Muscle layer of duodenum (tissue), 2 donors: ENCODE data around the gene DENND5A.
"Not testable (repeated sequence)": the region's sequence is repeated elsewhere in the genome, so short reads cannot be mapped to it uniquely, and the experiment has no call there.

ENCODE experiments used
- H3K27ac ChIP-seq: one replicate; pipeline ENCODE4 v1.7.0; 2013; ENCODE audit warnings: mild to moderate bottlenecking, low read length
- H3K27me3 ChIP-seq: one replicate; pipeline ENCODE4 v1.7.0; 2013; ENCODE audit warnings: low read depth, mild to moderate bottlenecking, control low read depth, low read length
- H3K36me3 ChIP-seq, 2 donors: one replicate each; pipeline ENCODE4 v1.7.0; 2013; ENCODE audit warnings: low read length in 2 of 2, control low read depth in 1 of 2, mild to moderate bottlenecking in 1 of 2; ENCODE audit not compliant: insufficient read depth in 2 of 2, control insufficient read depth in 1 of 2
- H3K4me1 ChIP-seq, 2 donors: one replicate each; pipeline ENCODE4 v1.7.0; 2013; ENCODE audit warnings: low read length in 2 of 2, mild to moderate bottlenecking in 2 of 2, control low read depth in 1 of 2, moderate library complexity in 1 of 2; ENCODE audit not compliant: insufficient read depth in 2 of 2, control insufficient read depth in 1 of 2
- H3K4me3 ChIP-seq, 2 donors: one replicate each; pipeline ENCODE4 v1.7.0; 2013; ENCODE audit warnings: low read length in 2 of 2, low read depth in 1 of 2, mild to moderate bottlenecking in 1 of 2
- H3K9me3 ChIP-seq, 2 donors: one replicate each; pipeline ENCODE4 v1.7.0; 2013; ENCODE audit warnings: low read length in 2 of 2, control low read depth in 1 of 2, mild to moderate bottlenecking in 1 of 2; ENCODE audit not compliant: control insufficient read depth in 1 of 2
- donor health status: healthy.

Gene DENND5A

GRCh38 chr11:9169595-9170295 lies 95.4 kb downstream of the DENND5A start:
- no peaks in the 10 kb centered on the region for H3K9me3 ChIP-seq
- H3K36me3 ChIP-seq: peaks cover 9 to 28% of the 10 kb centered on the region in 2 donors
- H3K27ac ChIP-seq: no peak overlapping the region
- no peak overlapping the region for H3K4me3 ChIP-seq
- H3K4me1 ChIP-seq: no peaks in the 10 kb centered on the region
- H3K27me3 ChIP-seq: no peaks in the 10 kb centered on the region

- H3K9me3 ChIP-seq: not testable (repeated sequence)
- peaks cover 7 to 48% of the 10 kb centered on the region in 2 donors for H3K36me3 ChIP-seq
Observed at GRCh38 chr11:9161991-9162390, 103.2 kb downstream of the DENND5A start.

GRCh38 chr11:9160166-9160565 lies 105.0 kb downstream of the DENND5A start:
- Histone ChIP-seq H3K4me1 (no peaks in the 10 kb centered on the region), H3K27ac (no peak overlapping the region), H3K27me3 (no peaks in the 10 kb centered on the region), H3K36me3 (peaks cover 12 to 51% of the 10 kb centered on the region in 2 donors), H3K9me3 (no peaks in the 10 kb centered on the region), H3K4me3 (no peak overlapping the region)

More at GRCh38 chr11:9161991-9162390, 103.2 kb downstream of the DENND5A start:
- H3K4me3 ChIP-seq, H3K27ac ChIP-seq, H3K4me1 ChIP-seq, H3K27me3 ChIP-seq: not testable (repeated sequence)

- Histone ChIP-seq H3K4me3 (no peak overlapping the region), H3K27ac (no peak overlapping the region)
Observed at GRCh38 chr11:9158898-9159391, 106.2 kb downstream of the DENND5A start.

DNA sequence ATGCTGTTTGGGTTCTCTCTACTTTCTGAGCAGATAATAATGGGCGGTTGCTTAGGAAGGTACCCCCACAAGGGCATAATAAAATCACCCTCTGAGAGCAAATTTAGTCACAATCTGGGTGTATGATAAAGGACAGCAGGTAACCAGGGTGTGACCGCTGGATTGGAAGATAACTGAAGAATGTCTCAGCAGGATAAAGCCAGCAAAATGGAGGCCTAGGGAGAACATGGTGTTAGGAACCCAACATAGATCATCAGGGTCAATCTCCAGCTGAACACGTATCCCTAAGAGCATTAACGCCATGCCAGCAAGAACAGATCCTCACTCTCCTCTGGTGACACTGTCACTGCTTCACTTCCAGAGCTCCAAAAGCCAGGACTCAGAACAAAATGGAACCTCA lies 109.2 kb downstream of the DENND5A start:
- H3K36me3 ChIP-seq: peaks cover 26 to 57% of the 10 kb centered on the region in 2 donors

More at GRCh38 chr11:9158898-9159391, 106.2 kb downstream of the DENND5A start:
- H3K27me3 ChIP-seq: no peaks in the 10 kb centered on the region
- H3K36me3 ChIP-seq: peaks cover 12 to 49% of the 10 kb centered on the region in 2 donors
- no peaks in the 10 kb centered on the region for H3K4me1 ChIP-seq
- H3K9me3 ChIP-seq: no peaks in the 10 kb centered on the region

GRCh38 chr11:9153651-9154050 lies 111.5 kb downstream of the DENND5A start:
- Histone ChIP-seq H3K27me3 (no peaks in the 10 kb centered on the region), H3K27ac (no peak overlapping the region), H3K9me3 (no peaks in the 10 kb centered on the region), H3K36me3 (peaks cover 41 to 58% of the 10 kb centered on the region in 2 donors), H3K4me3 (no peak overlapping the region), H3K4me1 (no peaks in the 10 kb centered on the region)

More for the DNA sequence above, 109.2 kb downstream of the DENND5A start:
- H3K27me3 ChIP-seq: no peaks in the 10 kb centered on the region
- no peaks in the 10 kb centered on the region for H3K9me3 ChIP-seq
- no peak overlapping the region for H3K27ac ChIP-seq
- no peak overlapping the region for H3K4me3 ChIP-seq
- H3K4me1 ChIP-seq: no peaks in the 10 kb centered on the region

GRCh38 chr11:9151631-9152030 lies 113.5 kb downstream of the DENND5A start:
- no peaks in the 10 kb centered on the region for H3K27me3 ChIP-seq
- peaks cover 54 to 63% of the 10 kb centered on the region in 2 donors for H3K36me3 ChIP-seq
- H3K4me3 ChIP-seq: no peak overlapping the region
- H3K4me1 ChIP-seq: no peaks in the 10 kb centered on the region
- H3K27ac ChIP-seq: no peak overlapping the region
- H3K9me3 ChIP-seq: no peaks in the 10 kb centered on the region

GRCh38 chr11:9150926-9151325 lies 114.2 kb downstream of the DENND5A start:
- H3K36me3 ChIP-seq: peaks cover 60 to 64% of the 10 kb centered on the region in 2 donors
- H3K27me3 ChIP-seq: no peaks in the 10 kb centered on the region
- H3K4me3 ChIP-seq: no peak overlapping the region
- no peaks in the 10 kb centered on the region for H3K9me3 ChIP-seq
- no peak overlapping the region for H3K27ac ChIP-seq
- H3K4me1 ChIP-seq: no peaks in the 10 kb centered on the region

DNA sequence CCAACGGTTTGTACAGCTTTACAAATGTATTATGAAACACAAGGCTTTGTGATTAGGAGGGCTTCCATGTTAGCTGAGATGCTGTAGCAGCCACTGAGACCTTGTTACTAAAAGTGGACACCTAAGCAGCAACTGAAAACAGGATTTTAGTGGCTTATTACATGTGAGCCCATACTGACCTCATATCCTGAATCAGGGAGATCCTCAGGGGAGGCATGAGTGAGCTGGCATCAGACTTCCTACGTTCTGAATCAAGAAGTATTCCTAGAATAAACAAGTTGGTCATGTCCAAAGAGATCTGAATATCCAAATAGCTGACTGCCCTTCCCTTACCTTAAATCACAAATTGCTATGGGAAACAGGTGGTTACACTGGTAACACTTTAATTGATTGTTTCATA lies 114.6 kb downstream of the DENND5A start:
- H3K9me3 ChIP-seq: no peaks in the 10 kb centered on the region
- H3K27ac ChIP-seq: no peak overlapping the region
- H3K4me3 ChIP-seq: no peak overlapping the region
- no peaks in the 10 kb centered on the region for H3K27me3 ChIP-seq
- H3K4me1 ChIP-seq: no peaks in the 10 kb centered on the region
- peaks cover 60 to 64% of the 10 kb centered on the region in 2 donors for H3K36me3 ChIP-seq

DNA sequence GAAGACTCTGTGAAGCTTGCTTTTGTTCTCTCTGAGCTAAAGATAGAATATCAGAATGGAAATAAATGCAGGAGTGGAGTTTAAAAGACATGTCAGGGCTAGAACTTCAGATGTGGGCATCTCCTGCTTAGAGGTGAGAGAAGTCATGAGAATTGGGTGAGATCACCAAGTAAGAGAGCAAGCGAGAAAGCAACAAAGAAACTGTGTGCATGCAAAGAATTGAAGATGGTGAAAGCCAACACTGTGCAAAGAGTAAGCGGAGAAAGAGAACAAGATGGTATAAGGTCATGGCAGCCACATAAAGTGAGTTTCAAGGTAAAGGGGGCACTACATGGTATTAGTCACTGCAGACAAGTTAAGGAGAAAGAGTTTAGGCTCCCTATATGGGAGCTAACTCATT lies 116.4 kb downstream of the DENND5A start:
- no peak overlapping the region for H3K4me3 ChIP-seq
- H3K27ac ChIP-seq: no peak overlapping the region
- H3K4me1 ChIP-seq: no peaks in the 10 kb centered on the region
- H3K36me3 ChIP-seq: peaks cover 65 to 78% of the 10 kb centered on the region in 2 donors
- no peaks in the 10 kb centered on the region for H3K27me3 ChIP-seq
- H3K9me3 ChIP-seq: no peaks in the 10 kb centered on the region

DNA sequence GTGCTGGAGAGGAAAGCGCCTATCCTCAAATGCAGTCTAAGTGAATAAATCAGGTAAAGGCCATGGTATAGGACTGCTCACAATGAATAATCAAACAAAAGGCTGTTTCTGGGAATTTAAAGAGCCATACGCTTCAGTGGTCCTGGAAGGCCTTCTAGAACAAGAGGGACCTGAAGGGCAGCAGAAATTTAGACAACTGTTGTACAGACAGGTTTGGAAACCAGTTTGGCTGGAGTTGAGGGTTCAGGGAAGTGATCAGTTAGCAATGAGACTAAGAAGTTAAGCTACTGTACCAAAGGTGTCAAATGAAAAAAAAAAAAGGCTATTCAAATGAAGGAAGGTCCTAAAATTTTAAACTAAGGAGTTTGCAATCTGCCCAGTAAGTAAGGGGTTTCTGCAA lies 117.1 kb downstream of the DENND5A start:
- no peaks in the 10 kb centered on the region for H3K4me1 ChIP-seq
- no peak overlapping the region for H3K4me3 ChIP-seq
- no peaks in the 10 kb centered on the region for H3K9me3 ChIP-seq
- H3K27me3 ChIP-seq: no peaks in the 10 kb centered on the region
- peaks cover 72 to 81% of the 10 kb centered on the region in 2 donors for H3K36me3 ChIP-seq
- H3K27ac ChIP-seq: no peak overlapping the region

GRCh38 chr11:9146477-9146876 lies 118.7 kb downstream of the DENND5A start:
- no peaks in the 10 kb centered on the region for H3K27me3 ChIP-seq

More at GRCh38 chr11:9146477-9146876, 118.7 kb downstream of the DENND5A start:
- H3K4me1 ChIP-seq: no peaks in the 10 kb centered on the region
- no peak overlapping the region for H3K27ac ChIP-seq
- no peak overlapping the region for H3K4me3 ChIP-seq
- no peaks in the 10 kb centered on the region for H3K9me3 ChIP-seq
- peaks cover 76 to 85% of the 10 kb centered on the region in 2 donors for H3K36me3 ChIP-seq
